ENCODE data around the gene PODXL. TPM values are rescaled to one million over a fixed set of nuclear protein-coding genes. Genes with fewer than 3 reads are reported as not detected.

The PODXL gene
- total RNA-seq, 2 experiments from 2014 or later = 0.45 to 0.51 TPM

- no peak for TF ChIP-seq CTCF (IDR thresholded peaks at IDR 0.05)
- Mint-ChIP-seq H3K9me3 (no peaks in the 10 kb centered on the region), H3K27ac (no peak overlapping the region), H3K4me3 (no peak overlapping the region), H3K4me1 (ENCODE audit: low read depth) (peaks cover 32% of the 10 kb centered on the region), H3K36me3 (ENCODE audit: low read depth) (no peaks in the 10 kb centered on the region), H3K27me3 (no peaks in the 10 kb centered on the region)
- intact Hi-C loops (cut with micrococcal nuclease) = no loop called here
- no peak for ATAC-seq
- ChIA-PET POLR2A (interaction anchor here (1.3 kb wide), 1 partner anchor 24 kb away, joined by 3 read pairs; no protein-coding TSS in a partner anchor), CTCF (interaction anchor here (0.6 to 3.9 kb wide), 4 partner anchors 9 to 188 kb away, joined by 3 to 29 read pairs (median 5); no protein-coding TSS in a partner anchor)
- DNase-seq = no peak
These were observed 56.6 kb downstream of the PODXL start for GRCh38 chr7:131499801-131500200.

- DNase-seq = no peak
- Mint-ChIP-seq H3K4me1 (ENCODE audit: low read depth) (peaks cover 29% of the 10 kb centered on the region), H3K27ac (peak overlapping the region; percentile 43), H3K9me3 (no peaks in the 10 kb centered on the region), H3K27me3 (no peaks in the 10 kb centered on the region), H3K36me3 (ENCODE audit: low read depth) (no peaks in the 10 kb centered on the region), H3K4me3 (no peak overlapping the region)
- CTCF ChIA-PET = interaction anchor here (1.1 to 2.5 kb wide), 2 partner anchors 9 to 15 kb away, joined by 3 to 7 read pairs; no protein-coding TSS in a partner anchor
- no peak for ATAC-seq
- TF ChIP-seq CTCF (IDR thresholded peaks at IDR 0.05) = no peak
- POLR2A ChIA-PET = no interaction called here
- intact Hi-C loops (cut with micrococcal nuclease) = no loop called here
These were observed 58.1 kb downstream of the PODXL start for GRCh38 chr7:131498237-131498885.

- no peak overlapping the region for H3K27ac Mint-ChIP-seq
- ATAC-seq = no peak
- H3K36me3 Mint-ChIP-seq (ENCODE audit: low read depth) = no peaks in the 10 kb centered on the region
- CTCF ChIA-PET = interaction anchor here (0.9 to 2.5 kb wide), 2 partner anchors 10 to 16 kb away, joined by 4 to 7 read pairs; no protein-coding TSS in a partner anchor
- H3K4me3 Mint-ChIP-seq = no peak overlapping the region
- no peak for TF ChIP-seq CTCF (IDR thresholded peaks at IDR 0.05)
- no peaks in the 10 kb centered on the region for H3K9me3 Mint-ChIP-seq
- DNase-seq = no peak
- intact Hi-C loops (cut with micrococcal nuclease) = no loop called here
- no peaks in the 10 kb centered on the region for H3K27me3 Mint-ChIP-seq
- peaks cover 22% of the 10 kb centered on the region for H3K4me1 Mint-ChIP-seq (ENCODE audit: low read depth)
- POLR2A ChIA-PET = no interaction called here
These were observed 59.0 kb downstream of the PODXL start for GRCh38 chr7:131497454-131497853.

GRCh38 chr7:131495669-131496498, 60.5 kb downstream of the PODXL start:
- intact Hi-C loops (cut with micrococcal nuclease) = no loop called here
- H3K4me1 Mint-ChIP-seq (ENCODE audit: low read depth) = peaks cover 7% of the 10 kb centered on the region
- DNase-seq = no peak

More at GRCh38 chr7:131495669-131496498, 60.5 kb downstream of the PODXL start:
- Mint-ChIP-seq H3K27ac (no peak overlapping the region), H3K4me3 (no peak overlapping the region), H3K36me3 (ENCODE audit: low read depth) (no peaks in the 10 kb centered on the region), H3K9me3 (no peaks in the 10 kb centered on the region), H3K27me3 (no peaks in the 10 kb centered on the region)
- ChIA-PET CTCF (interaction anchor here (0.9 to 1.2 kb wide), 3 partner anchors 9 to 17 kb away, joined by 3 to 4 read pairs (median 3); no protein-coding TSS in a partner anchor), POLR2A (no interaction called here)
- no peak for TF ChIP-seq CTCF (IDR thresholded peaks at IDR 0.05)
- ATAC-seq = no peak
